ENCODE measurements around the gene SZT2.
A peak's percentile ranks its signal among the peaks of the same experiment; 100 is the strongest.

DNA sequence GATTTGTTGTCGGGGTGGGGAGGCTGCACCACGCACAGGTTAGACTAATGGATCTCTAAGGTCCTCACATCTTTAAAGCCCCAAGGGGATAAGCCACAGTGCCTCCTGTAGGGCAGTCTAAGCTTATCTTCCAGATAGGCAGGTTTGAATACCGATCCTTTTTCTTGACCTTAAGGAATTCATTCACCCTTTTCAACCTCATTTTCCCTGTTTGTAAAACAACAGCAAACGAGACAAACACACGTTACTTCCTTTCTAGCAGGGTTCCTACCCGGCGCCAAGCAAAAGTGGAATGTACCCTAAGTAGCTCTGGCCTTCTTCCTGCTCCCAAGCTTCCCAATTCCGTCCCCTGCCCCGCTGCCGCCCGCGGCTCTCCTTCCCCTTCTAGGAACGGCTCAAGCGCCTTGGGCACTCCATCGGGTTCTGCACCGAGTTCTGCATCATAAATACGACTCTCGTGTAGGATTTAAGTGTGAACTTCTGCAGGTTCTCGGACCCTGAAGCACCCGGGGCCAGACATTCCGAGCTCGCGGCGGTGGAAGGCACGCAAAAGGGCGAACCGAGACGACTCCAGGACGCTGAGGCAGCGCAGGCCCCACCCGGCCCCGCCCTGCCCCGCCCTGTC is 31.5 kb upstream of the SZT2 start:
- peak in 1 of 2 donors; percentile 46 for TF ChIP-seq POLR2A (IDR thresholded peaks at IDR 0.05)
- TF ChIP-seq, protein P1, sequence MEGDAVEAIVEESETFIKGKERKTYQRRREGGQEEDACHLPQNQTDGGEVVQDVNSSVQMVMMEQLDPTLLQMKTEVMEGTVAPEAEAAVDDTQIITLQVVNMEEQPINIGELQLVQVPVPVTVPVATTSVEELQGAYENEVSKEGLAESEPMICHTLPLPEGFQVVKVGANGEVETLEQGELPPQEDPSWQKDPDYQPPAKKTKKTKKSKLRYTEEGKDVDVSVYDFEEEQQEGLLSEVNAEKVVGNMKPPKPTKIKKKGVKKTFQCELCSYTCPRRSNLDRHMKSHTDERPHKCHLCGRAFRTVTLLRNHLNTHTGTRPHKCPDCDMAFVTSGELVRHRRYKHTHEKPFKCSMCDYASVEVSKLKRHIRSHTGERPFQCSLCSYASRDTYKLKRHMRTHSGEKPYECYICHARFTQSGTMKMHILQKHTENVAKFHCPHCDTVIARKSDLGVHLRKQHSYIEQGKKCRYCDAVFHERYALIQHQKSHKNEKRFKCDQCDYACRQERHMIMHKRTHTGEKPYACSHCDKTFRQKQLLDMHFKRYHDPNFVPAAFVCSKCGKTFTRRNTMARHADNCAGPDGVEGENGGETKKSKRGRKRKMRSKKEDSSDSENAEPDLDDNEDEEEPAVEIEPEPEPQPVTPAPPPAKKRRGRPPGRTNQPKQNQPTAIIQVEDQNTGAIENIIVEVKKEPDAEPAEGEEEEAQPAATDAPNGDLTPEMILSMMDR (IDR thresholded peaks at IDR 0.05), result no peak

All from tibial nerve (tissue), 3 donors.